ENCODE measurements around the gene MYL7. TPM values are rescaled to one million over a fixed set of nuclear protein-coding genes. Genes with fewer than 3 reads are reported as not detected.
"Not testable (repeated sequence)": the region's sequence is repeated elsewhere in the genome, so short reads cannot be mapped to it uniquely, and the experiment has no call there.

MYL7 gene
- polyA plus RNA-seq, 10 donors, result 2.4 to 11.2 (median 5.4) TPM

DNA sequence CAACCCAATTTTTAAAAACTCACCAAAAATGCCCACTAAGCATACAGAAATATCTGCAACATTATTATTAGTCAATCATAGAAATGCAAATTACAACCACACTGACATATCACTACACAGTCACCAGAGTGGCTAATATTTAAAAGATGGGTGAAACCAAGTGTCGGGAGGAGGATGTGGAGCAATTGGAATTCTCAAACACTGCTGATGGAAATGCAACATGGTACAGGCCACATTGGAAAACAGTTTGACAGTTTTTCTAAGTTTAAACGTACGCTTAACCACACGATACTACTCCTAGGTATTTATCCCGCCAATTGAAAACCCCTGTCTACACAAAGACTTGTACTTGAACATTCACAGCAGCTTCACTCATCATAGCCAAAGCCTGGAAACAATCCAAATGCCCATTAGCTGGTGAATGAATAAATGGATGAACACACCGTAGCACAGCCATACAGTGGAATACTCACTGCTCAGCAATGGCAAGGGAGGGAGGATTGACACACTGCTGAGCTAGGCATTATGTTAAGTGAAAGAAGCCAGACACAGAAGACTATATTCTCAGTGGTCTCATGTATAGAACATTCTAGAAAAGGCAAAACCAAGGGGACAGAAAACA lies 31.8 kb upstream of the MYL7 start:
- no peak for DNase-seq

- no peak for DNase-seq
Measured at GRCh38 chr7:44172352-44172751, 31.2 kb upstream of the MYL7 start.

DNA sequence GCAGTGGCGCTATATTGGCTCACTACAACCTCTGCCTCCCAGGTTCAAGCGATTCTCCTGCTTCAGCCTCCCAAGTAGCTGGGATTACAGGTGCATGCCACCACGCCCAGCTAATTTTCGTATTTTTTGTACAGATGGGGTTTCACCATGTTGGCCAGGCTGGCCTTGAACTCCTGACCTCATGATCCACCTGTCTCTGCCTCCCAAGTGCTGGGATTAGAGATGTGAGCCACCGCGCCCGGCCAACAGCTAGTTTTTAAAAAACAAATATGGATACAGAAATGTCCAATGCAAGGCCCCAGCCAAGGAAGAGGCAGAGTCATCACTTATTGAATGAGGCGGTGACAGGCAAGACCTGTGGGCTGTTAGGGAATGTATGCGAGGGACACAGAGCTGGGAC lies 30.8 kb upstream of the MYL7 start:
- not testable (repeated sequence) for DNase-seq

- DNase-seq, result no peak
Measured at GRCh38 chr7:44167920-44168319, 26.8 kb upstream of the MYL7 start.

DNA sequence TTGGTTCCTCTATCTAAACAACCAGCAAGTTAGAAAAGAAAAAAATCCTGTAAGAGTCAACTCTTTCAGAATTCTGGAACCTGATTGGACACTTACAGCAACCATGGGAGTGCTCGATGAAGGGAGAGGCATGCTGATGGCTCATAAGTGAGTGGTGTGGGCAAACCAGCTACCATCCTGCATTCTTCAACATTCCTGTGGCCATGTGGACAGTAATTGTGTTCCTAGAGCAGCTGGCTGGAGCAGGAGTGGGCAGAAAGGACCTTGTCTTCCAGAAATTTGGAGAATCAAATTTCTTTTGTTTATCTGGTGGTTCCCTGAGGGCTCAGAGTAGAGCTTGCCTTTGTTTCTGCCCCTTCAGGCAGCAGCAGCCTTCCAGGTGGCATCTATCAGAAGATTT lies 22.5 kb upstream of the MYL7 start:
- DNase-seq, result no peak

DNA sequence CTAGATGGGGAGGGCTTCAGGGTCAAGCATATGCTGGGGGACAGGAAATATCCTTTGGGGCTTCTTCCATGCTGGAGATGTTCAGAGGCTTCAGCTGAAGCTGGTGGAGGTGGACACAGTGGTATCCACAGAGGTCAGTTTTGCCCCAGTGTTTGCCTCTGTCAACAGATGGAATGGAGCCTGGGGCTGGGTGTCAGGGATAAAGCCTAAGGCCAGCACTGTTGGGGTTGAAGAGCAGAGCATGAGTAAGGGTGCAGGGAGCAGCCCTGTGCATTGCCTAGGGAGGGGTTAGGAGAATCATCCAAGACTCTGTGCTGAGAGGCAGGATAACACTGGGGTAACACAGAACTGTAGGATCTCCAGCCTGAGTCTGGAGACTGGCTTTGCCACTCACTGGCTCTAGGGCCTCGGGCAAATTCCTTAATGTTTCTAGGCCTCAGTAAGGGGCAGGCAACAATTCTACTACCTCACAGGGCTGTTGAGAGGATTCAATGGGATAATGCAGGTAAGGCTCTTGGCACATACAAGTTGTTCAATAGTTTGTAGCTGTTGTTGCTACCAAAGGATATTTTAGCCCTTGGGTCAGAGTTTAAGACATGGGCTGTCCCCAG lies 21.8 kb upstream of the MYL7 start:
- no peak for DNase-seq

DNA sequence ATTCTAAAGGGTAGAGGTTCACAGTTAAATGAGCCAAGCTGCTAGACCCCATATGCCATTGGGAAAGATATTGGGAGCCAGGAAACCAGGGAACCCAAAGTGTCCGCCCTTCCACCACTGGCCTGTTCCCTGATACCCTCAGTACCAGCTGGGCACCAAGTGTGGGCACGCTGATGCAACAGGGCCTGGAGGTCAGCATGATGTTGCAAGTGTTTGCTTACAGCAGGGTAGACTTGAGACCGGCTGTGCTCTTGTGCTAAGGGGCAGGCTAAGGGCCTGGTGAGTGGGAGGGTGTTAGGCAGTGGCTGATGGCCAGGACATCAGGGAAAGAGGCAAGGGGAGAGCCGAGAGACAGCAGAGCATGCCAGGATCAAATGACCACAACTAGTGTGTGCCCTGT lies 21.0 kb upstream of the MYL7 start:
- no peak for DNase-seq

DNA sequence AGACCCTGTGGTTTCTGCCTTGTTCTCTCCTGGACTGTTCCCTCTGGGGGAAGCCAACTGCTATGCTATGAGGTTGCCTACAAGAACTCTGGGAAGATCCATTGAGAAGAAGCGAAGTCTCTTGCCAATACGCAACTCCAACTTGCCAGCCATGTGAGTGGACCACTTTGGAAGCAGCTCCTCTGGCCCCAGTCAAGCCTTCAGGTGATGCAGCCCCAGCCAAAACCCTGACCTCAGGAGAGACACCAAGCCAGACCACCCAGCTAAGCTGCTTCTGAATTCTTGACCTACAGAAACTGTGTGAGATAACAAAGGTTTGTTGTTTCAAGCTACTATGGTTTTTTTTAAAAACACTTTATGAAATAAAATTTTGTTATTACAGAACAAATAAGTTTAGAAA lies 20.2 kb upstream of the MYL7 start:
- no peak for DNase-seq

DNA sequence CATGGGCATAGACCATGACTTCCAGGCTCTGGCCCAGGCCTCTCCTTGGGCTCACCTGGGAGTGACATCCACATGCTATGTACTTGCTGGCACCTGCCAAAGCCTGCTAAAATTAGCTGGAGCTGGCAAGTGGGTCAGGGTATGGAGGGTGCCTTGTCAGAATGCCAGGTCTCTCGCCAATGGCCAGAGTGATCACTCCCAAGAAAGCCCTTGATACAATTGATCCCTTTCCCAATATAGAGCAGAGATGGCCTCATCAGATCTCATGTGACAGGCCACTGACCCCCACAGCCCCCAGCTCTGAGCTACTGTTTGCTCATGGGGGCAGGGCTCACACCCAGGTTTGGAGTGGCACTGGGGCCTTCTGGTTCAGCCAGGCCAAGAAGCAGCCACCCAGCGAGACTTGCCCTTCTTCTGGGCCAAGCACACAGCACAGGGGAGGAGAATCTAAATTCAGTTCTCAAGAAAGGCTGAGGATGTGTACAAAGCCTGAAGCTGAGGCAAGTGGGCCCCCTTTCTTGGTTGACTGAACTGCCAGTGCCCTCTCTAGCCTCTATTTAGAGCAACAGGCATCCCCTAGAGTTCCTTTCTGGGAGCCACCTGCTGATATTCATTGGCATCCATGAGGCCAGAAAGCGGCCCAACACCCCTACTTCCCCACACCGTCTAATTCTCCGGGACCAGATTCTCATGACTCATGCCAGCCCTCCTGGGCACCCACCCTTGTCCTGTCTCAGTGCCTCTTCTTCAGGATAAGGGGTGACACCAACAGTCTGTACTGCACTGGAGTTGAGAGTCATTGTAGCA lies 18.9 kb upstream of the MYL7 start:
- no peak for DNase-seq

DNA sequence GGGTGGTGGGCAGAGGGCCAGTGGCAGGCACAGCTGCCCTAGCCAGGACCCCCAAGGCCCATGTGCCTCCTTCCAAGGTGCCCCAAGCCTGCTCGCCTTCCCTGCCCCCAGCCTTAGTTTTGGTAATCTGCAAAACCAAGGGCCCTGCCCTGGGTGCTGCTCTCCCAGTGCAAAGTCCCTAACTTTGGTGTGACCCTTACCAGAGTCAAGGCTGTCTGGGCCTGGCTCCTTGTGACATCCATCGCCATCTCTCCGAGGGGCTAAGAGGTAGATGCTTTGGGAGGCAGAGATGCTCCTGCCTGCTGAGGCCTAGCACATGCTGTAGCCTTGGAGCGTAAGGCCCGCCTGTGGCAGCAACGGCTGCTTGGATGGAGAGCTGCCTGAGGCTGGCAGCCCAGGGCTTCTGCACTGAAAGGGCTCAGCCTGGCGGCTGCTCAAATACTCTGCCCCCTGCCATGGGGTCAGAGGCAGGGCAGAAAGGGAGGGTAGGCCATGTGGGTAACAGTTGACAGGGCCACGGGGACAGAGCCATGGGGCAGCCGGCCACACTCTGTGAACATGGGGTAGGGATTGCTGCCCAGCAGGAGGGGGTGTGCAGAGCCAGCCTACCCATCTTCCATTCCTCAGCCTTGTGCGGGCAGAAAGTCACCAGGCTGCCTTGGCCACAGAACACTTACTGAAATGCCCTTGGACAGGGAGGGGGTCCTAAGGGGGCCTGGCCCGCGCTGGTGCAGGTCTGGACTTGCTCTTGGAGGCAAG lies 17.9 kb upstream of the MYL7 start:
- DNase-seq, result no peak

GRCh38 chr7:44158096-44158872 lies 17.2 kb upstream of the MYL7 start:
- DNase-seq, result no peak

GRCh38 chr7:44157116-44158080 lies 16.3 kb upstream of the MYL7 start:
- no peak for DNase-seq

GRCh38 chr7:44156453-44157010 lies 15.4 kb upstream of the MYL7 start:
- no peak for DNase-seq

DNA sequence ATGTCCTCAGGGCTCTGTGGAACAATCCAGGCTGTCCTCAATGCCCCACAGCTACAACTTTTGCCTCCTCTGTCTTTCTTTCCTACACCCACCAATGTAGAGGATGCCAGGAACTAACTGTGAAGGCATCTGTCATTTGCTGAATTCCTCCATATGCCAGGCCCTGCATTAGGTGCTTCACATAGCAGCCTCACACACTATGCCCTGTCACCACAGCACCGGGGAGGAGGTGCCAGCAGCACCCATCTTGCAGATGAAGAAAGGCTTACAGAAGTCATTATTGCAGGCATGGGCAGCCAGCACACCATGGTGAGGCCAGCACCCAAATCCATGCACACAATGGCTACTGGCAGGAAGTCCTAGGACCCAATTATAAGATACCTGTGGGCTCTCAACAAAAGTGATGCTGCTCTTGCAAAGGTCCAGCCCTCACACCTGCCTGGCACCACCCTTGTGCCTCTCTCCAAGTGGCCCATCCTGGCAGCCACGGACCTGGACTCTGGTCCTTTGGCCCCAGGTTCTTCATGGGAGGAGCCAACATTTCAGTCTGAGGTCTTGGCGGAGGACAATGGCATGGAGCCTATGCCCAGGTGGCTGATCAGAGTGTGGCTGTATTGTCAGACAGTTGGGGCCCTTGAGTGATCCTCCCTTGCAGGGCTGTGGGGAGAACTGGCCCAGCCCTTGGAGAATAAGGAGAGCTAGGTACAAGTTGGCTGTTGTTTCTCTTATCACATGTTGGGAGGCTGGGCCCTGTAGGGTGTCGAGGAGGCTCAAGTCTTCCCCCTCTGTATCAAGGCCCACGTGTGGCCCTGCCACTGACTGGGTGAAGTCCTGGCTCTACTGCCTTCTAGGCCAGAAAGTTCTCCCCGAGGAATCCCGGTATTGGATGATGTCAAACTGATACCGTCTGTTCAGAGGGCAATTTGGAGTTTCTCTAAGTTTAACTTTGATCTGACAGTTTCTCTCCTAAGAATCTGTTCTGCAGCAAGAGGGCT lies 14.4 kb upstream of the MYL7 start:
- DNase-seq, result no peak

DNA sequence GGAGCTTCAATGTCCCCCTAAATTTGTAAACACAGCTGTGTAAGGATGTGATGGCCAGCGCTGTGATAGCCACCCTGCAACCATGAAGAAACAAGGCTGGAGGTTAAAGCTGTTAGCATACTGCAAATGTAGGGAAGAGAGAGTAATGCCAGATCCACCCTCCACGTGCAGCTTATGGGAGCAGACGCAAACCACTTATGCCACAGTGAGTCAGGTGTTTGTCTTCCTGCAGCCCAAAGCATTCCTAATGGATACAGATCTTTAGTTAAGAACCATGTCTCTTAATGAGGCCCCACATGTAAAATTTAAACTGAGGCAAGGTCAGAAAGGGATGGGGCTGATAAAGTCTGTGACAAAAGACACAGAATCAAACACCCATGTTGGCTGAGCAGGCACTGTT lies 13.6 kb upstream of the MYL7 start:
- DNase-seq, result no peak

GRCh38 chr7:44153948-44154335 lies 12.8 kb upstream of the MYL7 start:
- no peak for DNase-seq

- DNase-seq, result no peak
Measured at GRCh38 chr7:44152971-44153947, 12.1 kb upstream of the MYL7 start.

GRCh38 chr7:44151956-44152355 lies 10.8 kb upstream of the MYL7 start:
- no peak for DNase-seq
